HG03457 (cell line): Measurements from ENCODE around the gene DNAJC10.

Experiments
- ATAC-seq: cut with Tn5 transposase; IDR thresholded peaks from one replicate; pipeline ENCODE4 v1.9.1; 2021; ENCODE audit warnings: moderate number of reproducible peaks; ENCODE audit not compliant: unreplicated experiment

Gene DNAJC10

DNA sequence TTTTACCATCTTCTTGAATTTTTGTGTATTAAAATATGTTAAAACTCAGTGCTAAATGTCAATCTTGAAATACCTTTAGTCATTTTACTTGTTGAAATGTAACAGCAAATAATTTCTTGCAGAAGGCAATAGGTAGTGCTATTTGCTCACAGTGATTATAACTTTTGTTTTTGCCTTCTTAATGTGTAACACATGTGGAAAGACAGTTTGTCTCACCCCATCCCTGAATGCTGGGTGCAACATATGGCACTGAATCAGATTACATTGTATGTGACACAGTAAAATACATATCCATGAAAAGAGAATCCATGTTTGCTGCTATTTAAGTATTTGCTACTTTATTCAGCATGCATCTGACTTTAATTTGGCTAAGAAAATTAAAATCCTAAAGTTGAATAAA, 115.0 kb downstream of the DNAJC10 start:
- ATAC-seq: no peak

DNA sequence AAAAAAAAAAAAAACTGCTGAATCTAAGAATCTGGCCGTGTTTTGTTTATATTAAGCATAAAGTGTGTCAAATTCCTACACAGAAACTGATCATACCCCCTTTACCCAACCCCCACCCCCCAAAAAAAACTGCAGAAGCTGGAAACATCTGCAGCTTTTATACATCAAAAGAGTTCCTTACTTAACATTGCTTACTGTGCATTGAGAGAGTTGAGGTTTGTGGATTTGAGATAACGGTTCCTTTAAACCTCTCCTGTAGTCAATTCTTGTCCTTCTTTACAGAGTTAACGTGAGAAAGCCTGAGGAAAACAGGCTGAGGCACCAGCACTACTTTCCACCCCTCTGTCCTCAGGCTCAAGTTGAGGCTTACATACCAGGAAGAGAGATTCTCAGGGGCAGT, 115.9 kb downstream of the DNAJC10 start:
- ATAC-seq: no peak

GRCh38 chr2:182833084-182833854, 117.2 kb downstream of the DNAJC10 start:
- ATAC-seq: no peak

DNA sequence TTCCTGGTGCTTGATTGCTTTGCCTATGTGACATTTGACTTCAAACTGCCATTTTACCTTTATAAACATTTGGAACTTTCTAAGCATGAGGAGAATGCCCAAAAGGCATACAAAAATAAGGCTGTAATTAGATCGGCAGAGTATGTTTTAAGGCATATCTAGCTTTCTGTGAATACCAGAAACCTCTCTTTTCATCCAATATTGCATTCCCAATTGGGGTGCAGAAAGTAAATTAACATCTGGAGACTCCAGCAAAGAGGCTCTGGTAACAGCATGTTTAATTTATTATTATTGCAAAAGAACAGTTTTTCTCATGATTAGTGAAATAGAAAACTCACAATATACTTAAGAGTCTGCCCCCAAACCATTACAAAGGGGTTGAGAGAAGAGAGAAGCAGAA, 118.2 kb downstream of the DNAJC10 start:
- ATAC-seq: no peak

- ATAC-seq: no peak
Observed at GRCh38 chr2:182836451-182836850, 120.4 kb downstream of the DNAJC10 start.
